SH-SY5Y (cell line): Measurements from ENCODE around the gene VAV3.

Source experiments
- GATA2 ChIP-seq: IDR thresholded peaks from 2 replicates; pipeline ENCODE4 v1.6.1; 2011; ENCODE audit warnings: mild to moderate bottlenecking, low read depth, low read length
- GATA3 ChIP-seq: IDR thresholded peaks from 2 replicates; pipeline ENCODE4 v1.6.1; 2011; ENCODE audit warnings: low read depth, mild to moderate bottlenecking, low read length, moderate library complexity

Gene VAV3

GRCh38 chr1:107990606-107991005 is 25.6 kb upstream of the VAV3 start:
- TF ChIP-seq GATA3 = no peak

DNA sequence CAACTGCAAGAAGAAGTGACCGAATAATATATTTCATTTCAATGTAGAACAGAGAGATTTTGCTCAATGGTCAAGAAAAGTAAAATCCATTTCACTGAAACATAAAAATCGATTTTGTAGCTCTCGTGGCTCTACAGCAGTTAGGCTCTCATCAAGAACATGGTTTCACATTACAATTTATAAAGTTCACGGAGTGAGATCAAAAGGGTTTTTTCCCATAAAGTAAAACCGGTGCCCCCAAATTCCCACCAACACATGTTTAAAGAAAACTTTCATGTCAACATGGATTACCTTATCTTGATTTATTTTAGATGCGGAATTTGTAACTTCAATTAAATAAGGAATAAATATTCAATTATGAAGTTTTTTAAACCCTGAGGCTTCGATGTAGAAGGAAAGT is 16.3 kb upstream of the VAV3 start:
- TF ChIP-seq GATA2 (no peak), GATA3 (no peak)

DNA sequence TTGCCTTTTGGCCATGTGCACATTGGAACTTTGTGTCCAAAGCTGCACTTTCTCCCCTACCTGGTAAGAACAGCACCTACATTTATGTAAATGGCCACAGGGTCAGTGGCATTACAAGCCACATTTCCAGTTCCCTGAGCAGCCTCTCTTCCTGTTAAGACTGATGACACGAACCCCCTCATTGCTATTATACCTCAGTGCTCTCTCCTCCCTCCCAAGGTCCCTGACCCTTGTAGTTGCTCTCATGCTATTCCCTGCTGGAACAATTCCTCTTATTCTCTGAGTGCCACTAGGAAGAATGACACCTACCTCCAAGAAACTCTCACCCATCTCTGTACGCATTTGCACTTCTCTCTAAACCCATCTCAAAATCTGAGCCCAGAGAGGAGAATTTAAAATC is 14.9 kb upstream of the VAV3 start:
- TF ChIP-seq GATA3 = no peak

DNA sequence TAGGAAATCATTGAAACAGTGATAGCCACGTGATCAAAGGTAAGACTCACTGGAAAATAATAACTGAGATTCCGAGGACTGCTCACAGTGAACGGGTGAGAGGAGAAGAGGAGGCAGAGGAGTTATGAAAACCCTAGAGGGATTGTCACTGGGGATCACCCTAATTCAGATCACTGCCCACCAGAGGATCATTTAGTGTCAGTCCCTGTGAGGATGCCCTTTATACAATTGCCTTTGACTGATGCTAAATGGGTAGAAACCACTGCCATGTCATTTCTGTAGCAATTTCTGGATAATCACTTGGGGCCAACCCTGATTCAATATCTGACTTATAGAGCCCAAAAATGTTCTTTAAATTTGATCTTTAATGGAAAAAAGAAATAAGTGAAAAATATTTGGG is 14.1 kb upstream of the VAV3 start:
- TF ChIP-seq GATA3 = no peak
- no peak for TF ChIP-seq GATA2

- TF ChIP-seq GATA3 (no peak), GATA2 (no peak)
These were observed 11.9 kb upstream of the VAV3 start for GRCh38 chr1:107976836-107977235.

DNA sequence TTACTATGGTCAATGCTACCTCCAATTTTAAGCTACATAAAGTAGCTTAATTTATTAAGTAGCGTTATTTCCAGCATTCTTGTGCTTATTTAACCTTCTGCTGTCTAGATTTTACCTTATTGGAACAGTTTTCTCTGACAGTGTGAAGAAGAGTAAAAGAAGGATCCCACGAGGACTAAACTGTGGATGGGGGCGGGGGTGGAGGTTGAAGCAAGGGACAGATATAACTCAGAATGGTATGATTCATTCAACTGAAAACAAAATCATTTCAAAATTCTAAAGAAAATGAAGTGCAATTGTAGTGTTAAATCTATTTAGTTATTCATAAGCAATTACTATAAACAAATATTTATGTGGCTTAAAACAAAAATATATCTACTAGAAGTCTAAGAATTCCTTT is 11.5 kb upstream of the VAV3 start:
- no peak for TF ChIP-seq GATA2
- no peak for TF ChIP-seq GATA3

DNA sequence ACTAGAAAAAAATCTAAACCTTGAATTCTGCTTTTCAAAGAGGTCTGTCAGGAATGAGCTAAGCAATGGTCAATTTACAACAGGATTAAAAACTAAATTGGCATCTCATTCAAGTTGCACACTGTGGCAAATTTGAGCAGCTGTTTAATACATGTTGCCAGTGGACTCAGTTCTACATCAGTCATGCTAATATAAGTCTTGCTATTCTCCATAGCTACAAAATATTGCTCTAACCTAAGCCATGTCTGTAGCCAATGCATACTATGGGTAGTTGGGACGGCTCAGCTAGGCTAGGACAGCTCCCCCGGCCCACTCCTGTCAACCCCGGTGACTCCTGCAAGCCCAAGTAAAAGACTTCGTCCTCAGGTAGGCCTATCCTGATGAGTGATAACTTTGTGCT is 10.9 kb upstream of the VAV3 start:
- TF ChIP-seq GATA3 (no peak), GATA2 (no peak)

DNA sequence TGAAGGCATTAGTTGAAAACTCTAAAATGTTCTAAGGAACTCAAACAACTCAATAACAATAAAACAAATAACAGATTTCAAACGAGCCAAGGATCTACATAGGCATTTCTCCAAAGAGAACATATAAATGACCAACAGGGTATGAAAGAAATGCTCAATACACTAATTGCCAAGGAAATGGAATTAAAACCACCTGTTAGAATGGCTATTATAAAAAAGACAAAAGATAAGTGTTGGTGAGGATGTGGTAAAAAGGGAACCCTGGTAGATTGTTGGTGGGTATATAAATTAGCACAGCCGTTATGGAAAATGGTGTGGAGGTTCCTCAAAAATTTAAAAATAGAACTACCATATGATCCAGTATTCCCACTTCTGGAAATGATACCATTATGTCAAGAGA is 9.1 kb upstream of the VAV3 start:
- no peak for TF ChIP-seq GATA3
- no peak for TF ChIP-seq GATA2

DNA sequence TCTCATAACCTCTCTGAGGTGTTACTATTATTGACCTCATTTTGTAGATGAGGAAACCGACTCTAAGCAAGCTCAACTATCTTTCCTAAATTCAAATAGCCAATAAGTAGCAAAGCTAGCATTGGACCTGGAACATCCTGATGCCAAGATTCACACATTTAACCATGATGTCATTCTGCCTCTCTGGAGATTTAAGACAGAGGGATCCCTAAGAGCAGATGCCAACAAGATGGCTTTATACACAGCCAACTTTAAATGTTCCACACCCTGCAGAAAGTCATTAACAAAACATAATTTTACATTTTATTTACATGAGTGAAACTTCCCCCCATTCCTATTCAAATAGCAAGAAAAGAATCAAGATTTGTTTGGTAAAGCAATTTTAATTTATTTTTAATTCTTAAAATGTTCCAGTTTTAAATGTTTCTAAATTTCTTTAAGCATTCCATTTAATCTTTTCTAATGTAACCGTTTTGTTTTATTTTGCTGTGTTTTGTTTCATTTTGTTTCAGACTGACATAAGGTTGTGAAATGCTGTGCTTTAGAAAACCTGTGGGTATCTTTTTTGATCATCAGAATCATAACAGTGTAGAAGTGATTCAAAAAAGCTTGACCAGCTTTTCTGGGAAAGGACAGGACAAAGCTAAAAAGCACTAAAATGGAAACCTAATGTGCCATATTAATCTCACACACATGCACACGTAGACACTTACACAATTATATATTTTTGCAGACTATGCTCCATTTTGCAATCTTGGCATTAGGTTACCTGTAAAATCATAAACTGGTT is 7.6 kb upstream of the VAV3 start:
- TF ChIP-seq GATA3 (no peak), GATA2 (no peak)

DNA sequence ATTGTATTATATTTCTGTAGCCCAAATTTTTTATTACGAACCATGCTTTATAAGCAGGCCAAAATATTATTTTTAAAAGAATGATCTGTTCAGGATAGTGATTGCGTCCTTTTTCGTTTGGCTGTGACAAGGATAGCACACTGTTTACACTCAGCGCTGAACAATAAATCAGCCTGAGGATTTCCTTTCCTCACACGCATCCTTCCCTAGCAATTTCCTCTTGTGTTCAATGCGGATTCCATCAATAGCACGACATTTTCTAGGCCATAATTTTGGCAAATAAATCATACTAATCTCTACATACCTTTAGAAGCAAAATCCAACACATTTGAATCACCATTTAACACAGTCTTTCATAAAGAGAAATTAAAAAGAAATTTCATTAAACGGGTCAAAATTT is 1.6 kb upstream of the VAV3 start:
- TF ChIP-seq GATA3 (no peak), GATA2 (no peak)

DNA sequence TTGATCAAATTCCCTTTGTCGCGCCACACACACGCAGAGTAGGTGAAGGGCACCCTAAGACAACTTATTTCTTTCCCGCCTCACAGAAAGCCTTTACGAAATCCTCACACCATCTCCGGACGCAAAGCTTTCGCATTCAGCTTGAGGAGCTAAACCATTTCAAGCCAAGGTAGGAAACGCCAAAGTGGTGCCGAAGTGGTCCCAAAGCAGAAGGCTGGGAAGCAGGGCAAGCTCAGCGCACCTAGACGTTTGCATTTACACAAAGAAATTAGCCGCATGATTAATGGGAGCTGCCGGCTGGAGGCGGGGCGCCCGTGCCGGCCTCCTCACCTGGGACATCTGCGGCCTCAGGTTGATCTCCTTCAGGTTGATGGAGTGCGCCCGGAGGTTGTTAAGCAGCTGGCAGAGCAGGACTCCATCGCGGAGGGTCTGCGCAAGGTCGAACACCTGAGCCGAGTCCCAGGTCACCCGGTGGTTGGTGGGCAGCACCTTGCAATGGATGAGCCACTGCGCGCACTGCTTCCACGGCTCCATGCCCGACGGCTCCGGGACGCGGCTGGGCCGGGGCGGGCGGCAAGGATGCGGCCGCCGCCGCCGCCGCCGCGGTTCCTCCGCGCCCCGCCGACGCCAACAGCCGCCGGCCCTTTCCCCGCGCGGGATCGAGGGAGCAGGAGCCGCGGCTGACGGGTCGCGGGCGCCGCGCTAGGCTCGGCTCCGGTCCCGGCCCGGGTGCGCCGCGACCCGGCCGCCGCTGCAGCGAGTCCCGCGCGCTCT is 457 bp downstream of the VAV3 start:
- no peak for TF ChIP-seq GATA2
- TF ChIP-seq GATA3 = no peak

GRCh38 chr1:107963601-107964335 is 1.2 kb downstream of the VAV3 start:
- TF ChIP-seq GATA3 (no peak), GATA2 (no peak)

DNA sequence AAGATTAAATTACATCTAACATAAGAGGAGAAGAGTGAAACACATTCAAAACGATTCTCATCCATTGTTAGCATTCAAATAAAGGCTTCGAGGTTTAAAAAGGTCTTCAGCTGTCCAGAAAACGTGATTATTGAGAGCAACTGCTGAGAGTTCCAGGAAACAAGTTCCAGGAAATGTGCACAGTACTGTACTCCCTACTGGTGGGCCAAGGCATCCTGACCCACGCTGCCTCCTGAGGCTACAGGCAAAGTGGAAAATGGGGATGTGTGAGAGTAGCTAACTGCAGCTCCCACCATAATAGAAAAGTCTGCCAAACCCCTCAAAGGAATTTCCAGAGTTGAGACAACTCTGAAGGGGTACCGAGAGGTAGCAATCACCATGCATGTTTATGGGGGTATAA is 2.0 kb downstream of the VAV3 start:
- TF ChIP-seq GATA2 (no peak), GATA3 (no peak)

GRCh38 chr1:107954719-107955415 is 10.1 kb downstream of the VAV3 start:
- TF ChIP-seq GATA2 (no peak), GATA3 (no peak)
